GM21825 (cell line): ENCODE data around the gene MRPS6.

Experiments used
- ATAC-seq: cut with Tn5 transposase; IDR thresholded peaks from one replicate; pipeline ENCODE4 v1.9.1; 2021; ENCODE audit warnings: mild to moderate bottlenecking, moderate library complexity; ENCODE audit not compliant: unreplicated experiment

Gene MRPS6

DNA sequence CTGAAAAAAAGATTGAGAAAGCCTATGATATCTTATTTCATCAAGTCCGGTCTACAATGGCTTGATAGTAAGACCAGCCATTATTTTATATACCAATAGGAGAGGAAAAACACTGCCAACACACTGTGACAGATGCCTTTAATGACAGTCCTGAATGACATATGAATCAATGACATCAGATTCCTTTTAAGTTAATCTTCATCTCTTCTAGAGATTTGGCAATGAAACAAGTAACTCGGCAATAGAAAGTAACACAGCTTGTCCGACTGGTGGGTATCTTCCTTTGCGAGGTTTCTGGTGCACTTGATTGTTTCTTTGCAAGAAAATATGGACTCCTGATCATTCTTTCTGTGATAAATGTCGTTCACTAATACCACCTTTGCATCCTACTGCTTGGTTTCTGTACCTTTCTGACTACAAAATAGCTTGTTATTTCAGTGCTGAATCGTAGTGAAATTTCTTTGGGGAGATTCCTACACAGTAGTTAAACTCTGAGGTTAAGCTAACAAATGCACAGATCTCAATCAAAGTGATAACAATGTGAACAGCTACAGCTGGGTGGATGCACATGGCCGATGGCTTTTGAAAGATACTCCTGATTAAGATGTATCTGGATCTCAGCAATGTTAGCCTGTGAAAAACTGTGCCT is 104.7 kb downstream of the MRPS6 start:
- no peak for ATAC-seq

GRCh38 chr21:34179204-34179935 is 106.0 kb downstream of the MRPS6 start:
- no peak for ATAC-seq

GRCh38 chr21:34180407-34180806 is 107.0 kb downstream of the MRPS6 start:
- ATAC-seq, result no peak

DNA sequence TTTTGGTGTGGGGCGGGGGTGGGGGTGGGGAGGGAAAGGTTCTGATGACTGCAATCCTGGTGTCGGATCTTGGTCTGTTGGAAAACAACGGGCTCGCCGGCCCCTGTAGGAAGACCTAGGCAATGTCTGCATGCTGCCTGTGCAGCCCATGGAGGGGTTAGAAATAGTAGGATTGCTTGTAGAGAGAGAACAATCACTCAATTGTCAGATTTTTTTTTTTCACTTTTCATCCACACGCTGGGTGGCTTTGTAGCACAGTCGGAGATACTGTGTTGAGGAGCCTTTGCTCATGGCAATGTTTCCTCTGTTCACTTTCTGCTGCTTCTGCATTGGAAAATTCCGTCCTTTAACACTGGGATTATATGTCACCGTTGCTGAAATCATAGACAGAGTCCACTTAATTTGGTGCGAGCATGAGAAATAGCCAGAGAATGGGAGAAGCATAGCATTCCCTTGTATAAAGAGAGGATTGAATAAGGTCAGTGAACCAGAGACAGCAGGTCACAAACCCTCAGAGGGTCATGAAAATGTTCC is 107.5 kb downstream of the MRPS6 start:
- no peak for ATAC-seq

GRCh38 chr21:34181431-34182039 is 108.2 kb downstream of the MRPS6 start:
- ATAC-seq, result no peak

- no peak for ATAC-seq
Observed at GRCh38 chr21:34182436-34182835, 109.1 kb downstream of the MRPS6 start.

GRCh38 chr21:34183331-34183928 is 110.1 kb downstream of the MRPS6 start:
- no peak for ATAC-seq

GRCh38 chr21:34184232-34184631 is 110.9 kb downstream of the MRPS6 start:
- no peak for ATAC-seq

- ATAC-seq, result no peak
Observed at GRCh38 chr21:34185026-34185750, 111.8 kb downstream of the MRPS6 start.

GRCh38 chr21:34186109-34186719 is 112.8 kb downstream of the MRPS6 start:
- no peak for ATAC-seq

DNA sequence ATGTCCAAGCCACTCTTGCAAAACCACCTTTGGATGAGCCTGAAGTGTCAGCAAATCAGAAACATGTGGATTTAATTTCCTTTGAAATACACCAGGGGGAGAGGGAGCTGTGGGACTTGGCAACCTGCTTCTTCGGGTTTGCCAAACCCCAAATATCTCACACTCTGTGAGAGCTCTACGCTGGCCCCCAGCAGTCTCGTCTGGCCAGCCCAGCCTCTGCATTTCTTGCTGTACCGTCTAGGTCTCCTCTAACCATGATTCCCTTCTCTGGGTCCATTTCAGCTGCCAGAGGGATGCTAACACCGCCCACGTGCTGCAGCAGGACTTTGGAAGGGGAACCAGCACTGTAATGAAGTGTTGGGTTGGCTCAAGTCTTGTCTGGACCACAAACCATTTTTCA is 114.6 kb downstream of the MRPS6 start:
- no peak for ATAC-seq

- no peak for ATAC-seq
Observed at GRCh38 chr21:34189506-34189905, 116.1 kb downstream of the MRPS6 start.

- ATAC-seq, result no peak
Observed at GRCh38 chr21:34190576-34191321, 117.4 kb downstream of the MRPS6 start.

DNA sequence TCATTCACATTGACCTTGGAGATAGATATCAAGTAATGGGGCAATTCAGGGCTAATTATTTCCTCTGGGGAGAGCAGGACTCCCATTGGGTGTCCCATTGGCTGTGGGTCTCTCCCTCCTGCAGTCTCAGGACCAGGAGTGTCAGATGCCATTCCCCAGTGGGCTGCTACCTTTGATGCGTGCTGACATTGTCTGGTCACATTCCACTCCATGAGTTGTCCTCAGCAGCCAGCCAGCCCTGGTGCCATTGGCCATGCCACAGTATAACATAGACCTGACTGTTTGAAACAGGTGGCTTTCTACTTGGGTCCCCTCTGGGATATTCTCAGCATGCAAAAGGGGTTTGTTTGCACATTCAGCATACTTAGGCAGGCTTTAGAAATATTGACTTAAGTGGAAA is 118.5 kb downstream of the MRPS6 start:
- ATAC-seq, result no peak
